Lower lobe of right lung (tissue), 2 donors: ENCODE data around the gene TXNDC2. TPM values are rescaled to one million over a fixed set of nuclear protein-coding genes. Genes with fewer than 3 reads are reported as not detected.

Source experiments
- ATAC-seq, 2 donors: fragments of 200-7000 bp; cut with Tn5 transposase; one replicate each; pipeline ENCODE4 v1.9.1; 2020 to 2022; ENCODE audit warnings: mild to moderate bottlenecking in 2 of 2, moderate library complexity in 2 of 2
- DNase-seq: peaks from one replicate; pipeline ENCODE4 v3.0.0-alpha.2; 2020
- H3K27ac ChIP-seq: fragments of 200-600 bp; one replicate; pipeline ENCODE4 v1.8.0; 2022
- H3K27me3 ChIP-seq: fragments of 200-600 bp; one replicate; pipeline ENCODE4 v1.8.0; 2022; ENCODE audit warnings: low read depth
- H3K36me3 ChIP-seq: fragments of 200-600 bp; one replicate; pipeline ENCODE4 v1.8.0; 2022; ENCODE audit warnings: mild to moderate bottlenecking
- H3K4me1 ChIP-seq: fragments of 200-600 bp; one replicate; pipeline ENCODE4 v1.8.0; 2022
- H3K4me3 ChIP-seq: fragments of 200-600 bp; one replicate; pipeline ENCODE4 v1.8.0; 2022; ENCODE audit warnings: mild to moderate bottlenecking
- H3K9me3 ChIP-seq: fragments of 200-600 bp; one replicate; pipeline ENCODE4 v1.8.0; 2022
- intact Hi-C: fragments of 100-400 bp; cut with DNase I; formaldehyde crosslinking; loops from one replicate; pipeline ENCODE4 v1.11.0; 2022
- total RNA-seq: library from RNA; stranded (reverse); fragmentation: NEBNext Ultra II Directional; extraction: Animal tissue kit (Norgen Biotek cat#: 25700); gene quantifications from one replicate; pipeline ENCODE4 v1.2.1, GENCODE V29; 2021
- TF ChIP-seq, protein P1 (sequence below): fragments of 200-600 bp; IDR thresholded peaks from one replicate; pipeline ENCODE4 v1.8.0; 2022; ENCODE audit warnings: antibody characterized with exemption, mild to moderate bottlenecking
- donor health status: DM: no; HTN: yes; CAD: no; lungs with severe emphysema.

The TXNDC2 gene
- total RNA-seq, 1 donor from 2014 or later = 0.12 TPM

DNA sequence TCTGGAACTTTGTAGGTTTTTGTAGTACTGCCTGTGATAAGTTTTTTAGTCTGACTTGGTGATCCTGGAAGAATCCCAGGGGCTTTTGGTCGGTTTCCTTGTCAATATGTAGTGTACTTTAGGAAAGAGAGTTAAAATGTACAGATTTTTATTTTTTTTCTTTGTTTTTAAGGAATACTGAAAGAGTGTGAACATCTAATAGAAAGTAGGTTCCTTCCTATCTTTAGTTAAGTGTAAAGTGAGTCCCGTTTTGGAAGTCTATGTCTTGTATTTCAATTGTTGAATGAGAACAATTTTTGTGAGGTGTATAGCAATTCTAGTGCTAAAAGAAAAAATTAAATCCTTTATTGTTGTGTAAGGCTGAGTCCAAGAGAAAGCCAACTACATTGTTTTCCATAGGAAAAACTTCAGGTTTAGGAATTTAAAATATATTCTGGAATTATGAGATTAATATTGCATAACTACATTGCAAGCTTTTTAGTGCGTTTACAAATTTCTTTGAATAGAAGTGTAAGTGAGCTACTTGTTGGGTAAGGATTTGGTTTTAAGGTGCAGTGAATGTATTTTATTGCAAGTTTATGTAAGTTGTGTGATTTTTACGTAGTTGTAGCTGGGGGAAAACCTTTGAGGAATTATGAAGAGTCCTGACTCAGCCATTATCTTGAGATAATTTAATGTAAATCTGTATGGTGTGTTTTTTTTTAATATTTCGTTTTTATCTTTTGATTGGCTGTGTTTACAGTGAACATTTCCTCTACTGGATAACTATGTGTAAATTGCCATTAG, 29.7 kb downstream of the TXNDC2 start:
- TF ChIP-seq, protein P1, sequence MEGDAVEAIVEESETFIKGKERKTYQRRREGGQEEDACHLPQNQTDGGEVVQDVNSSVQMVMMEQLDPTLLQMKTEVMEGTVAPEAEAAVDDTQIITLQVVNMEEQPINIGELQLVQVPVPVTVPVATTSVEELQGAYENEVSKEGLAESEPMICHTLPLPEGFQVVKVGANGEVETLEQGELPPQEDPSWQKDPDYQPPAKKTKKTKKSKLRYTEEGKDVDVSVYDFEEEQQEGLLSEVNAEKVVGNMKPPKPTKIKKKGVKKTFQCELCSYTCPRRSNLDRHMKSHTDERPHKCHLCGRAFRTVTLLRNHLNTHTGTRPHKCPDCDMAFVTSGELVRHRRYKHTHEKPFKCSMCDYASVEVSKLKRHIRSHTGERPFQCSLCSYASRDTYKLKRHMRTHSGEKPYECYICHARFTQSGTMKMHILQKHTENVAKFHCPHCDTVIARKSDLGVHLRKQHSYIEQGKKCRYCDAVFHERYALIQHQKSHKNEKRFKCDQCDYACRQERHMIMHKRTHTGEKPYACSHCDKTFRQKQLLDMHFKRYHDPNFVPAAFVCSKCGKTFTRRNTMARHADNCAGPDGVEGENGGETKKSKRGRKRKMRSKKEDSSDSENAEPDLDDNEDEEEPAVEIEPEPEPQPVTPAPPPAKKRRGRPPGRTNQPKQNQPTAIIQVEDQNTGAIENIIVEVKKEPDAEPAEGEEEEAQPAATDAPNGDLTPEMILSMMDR = no peak
- Histone ChIP-seq H3K4me3 (peak overlapping the region; percentile 90), H3K27ac (peak overlapping the region; percentile 98), H3K36me3 (no peaks in the 10 kb centered on the region), H3K27me3 (no peaks in the 10 kb centered on the region), H3K4me1 (peaks cover 56% of the 10 kb centered on the region), H3K9me3 (no peaks in the 10 kb centered on the region)
- ATAC-seq (no peak), DNase-seq (no peak)
- intact Hi-C loops = no loop called here

DNA sequence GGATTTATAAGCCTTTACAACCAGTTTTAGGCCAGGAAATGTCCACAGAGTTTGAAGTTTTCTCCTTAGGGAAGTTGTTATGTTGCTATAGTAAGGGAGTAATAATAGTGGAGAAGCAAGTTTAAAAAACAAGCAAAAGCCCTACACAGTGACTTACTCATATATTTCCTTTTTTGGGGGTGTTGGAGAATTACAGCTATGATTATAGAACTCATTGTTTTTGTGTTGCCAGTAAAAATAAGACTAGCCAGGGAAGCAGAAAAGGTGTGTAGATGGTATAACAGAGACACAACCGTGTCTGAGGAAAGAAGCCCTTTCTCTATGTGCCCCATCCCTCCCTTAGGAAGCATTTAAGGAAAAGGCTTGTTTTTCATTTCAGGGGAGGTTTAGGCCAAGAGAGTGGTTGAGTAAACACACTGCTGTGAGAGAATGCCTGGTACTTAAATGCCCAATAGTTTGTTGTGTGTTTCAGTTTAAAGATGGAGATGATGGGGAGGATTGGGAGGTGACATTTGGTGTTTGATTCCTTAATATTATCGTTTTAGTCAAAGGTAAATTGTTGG, 30.4 kb downstream of the TXNDC2 start:
- intact Hi-C loops = no loop called here
- TF ChIP-seq, protein P1 = no peak
- no peak for DNase-seq
- Histone ChIP-seq H3K9me3 (no peaks in the 10 kb centered on the region), H3K4me1 (peaks cover 59% of the 10 kb centered on the region), H3K27me3 (no peaks in the 10 kb centered on the region), H3K27ac (peak overlapping the region; percentile 98), H3K36me3 (no peaks in the 10 kb centered on the region), H3K4me3 (peak overlapping the region; percentile 90)
- ATAC-seq = no peak

DNA sequence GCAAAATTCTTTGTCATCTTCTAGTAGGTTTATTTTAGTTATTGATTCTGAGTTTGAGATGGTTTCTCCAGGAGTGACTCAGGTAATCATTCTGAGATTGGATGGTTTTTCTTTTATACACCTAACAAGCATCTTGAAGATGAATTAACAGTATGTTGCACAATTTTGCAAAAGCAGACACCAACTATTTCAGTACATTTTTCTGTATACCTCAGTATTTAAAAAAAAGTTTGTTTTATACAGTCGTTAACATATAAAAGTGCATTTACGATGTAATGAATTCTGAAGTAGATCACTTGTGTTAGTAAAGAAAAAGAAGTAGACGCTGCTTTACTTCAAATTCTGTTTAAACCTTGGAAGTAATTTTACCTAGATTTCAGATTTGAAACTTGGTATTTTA, 31.0 kb downstream of the TXNDC2 start:
- DNase-seq (no peak), ATAC-seq (no peak)
- H3K9me3 ChIP-seq = no peaks in the 10 kb centered on the region
- peak overlapping the region; percentile 98 for H3K27ac ChIP-seq
- H3K4me3 ChIP-seq = no peak overlapping the region
- no peaks in the 10 kb centered on the region for H3K36me3 ChIP-seq
- H3K4me1 ChIP-seq = peaks cover 66% of the 10 kb centered on the region
- H3K27me3 ChIP-seq = no peaks in the 10 kb centered on the region
- TF ChIP-seq, protein P1 = no peak
- intact Hi-C loops = no loop called here

DNA sequence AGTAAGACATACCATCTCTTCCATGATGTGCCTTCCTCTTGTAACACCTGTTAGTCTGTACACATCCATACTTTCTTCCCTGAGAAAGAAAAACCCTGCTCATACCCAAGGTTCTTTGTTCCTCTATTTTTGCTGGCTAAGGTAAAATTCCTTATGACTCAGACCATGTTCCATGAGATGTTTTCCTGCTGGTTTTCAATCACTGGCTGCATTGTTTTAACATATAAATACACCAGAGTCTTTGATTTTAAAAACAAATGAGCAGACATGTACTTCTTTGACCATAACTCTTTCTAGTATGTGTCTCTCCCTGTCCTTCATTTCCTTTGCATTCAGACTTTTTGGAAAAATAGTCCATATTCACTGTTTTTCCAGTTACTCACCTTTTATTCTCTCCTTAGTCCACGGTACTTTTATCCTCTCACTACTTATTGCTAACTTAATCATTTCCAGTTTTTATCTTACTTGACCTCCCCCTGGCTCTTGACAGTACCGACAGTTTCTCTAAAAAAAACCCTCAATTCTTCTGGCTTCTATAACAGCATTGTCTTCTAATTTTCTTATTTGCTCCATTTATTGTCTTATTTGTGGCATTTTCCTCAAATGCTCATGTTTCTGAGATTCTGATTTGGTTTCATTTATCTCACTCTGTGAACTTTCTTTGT, 32.4 kb downstream of the TXNDC2 start:
- no peaks in the 10 kb centered on the region for H3K36me3 ChIP-seq
- TF ChIP-seq, protein P1 = no peak
- no peaks in the 10 kb centered on the region for H3K27me3 ChIP-seq
- ATAC-seq (no peak), DNase-seq (no peak)
- intact Hi-C loops = no loop called here
- peaks cover 70% of the 10 kb centered on the region for H3K4me1 ChIP-seq
- H3K27ac ChIP-seq = no peak overlapping the region
- H3K4me3 ChIP-seq = peak overlapping the region; percentile 4
- H3K9me3 ChIP-seq = no peaks in the 10 kb centered on the region

DNA sequence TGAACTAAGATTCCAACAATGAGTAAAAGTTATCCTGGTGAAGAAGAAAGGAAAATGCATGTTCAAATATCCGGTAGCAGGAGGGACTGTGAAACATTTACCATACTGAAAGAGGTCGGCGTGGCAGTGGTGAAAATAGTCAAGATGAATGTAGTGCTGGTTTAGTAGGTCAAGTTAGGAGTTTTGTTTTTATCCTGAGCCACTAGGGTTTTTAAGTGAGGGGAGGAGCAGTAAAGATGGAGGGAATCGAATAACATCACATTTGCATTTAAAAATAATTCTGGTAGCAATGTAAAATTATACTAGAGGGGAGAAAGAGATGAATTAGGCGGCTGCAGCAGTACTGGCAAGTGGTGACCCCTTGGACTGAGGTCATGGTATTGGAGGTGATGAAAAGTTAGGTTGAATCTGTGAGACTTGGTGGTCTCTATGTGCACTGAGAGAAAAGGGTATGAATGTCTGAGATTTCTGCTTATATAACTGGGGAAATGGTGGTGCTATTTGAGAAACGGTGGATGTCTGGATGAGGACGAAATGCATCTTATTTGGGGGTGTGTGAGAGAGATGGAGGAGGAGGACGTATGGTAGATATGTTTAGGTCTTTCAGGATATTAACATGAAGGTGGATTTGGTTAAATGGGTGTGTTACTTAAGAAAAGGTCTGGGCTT, 33.9 kb downstream of the TXNDC2 start:
- H3K9me3 ChIP-seq = no peaks in the 10 kb centered on the region
- H3K27ac ChIP-seq = no peak overlapping the region
- TF ChIP-seq, protein P1 = no peak
- H3K36me3 ChIP-seq = no peaks in the 10 kb centered on the region
- ATAC-seq (no peak), DNase-seq (no peak)
- no peak overlapping the region for H3K4me3 ChIP-seq
- H3K4me1 ChIP-seq = peaks cover 85% of the 10 kb centered on the region
- no peaks in the 10 kb centered on the region for H3K27me3 ChIP-seq
- intact Hi-C loops = no loop called here
